Measurements from ENCODE around the gene EPHB2. TPM values are rescaled to one million over a fixed set of nuclear protein-coding genes. Genes with fewer than 3 reads are reported as not detected.
"Not testable (repeated sequence)": the region's sequence is repeated elsewhere in the genome, so short reads cannot be mapped to it uniquely, and the experiment has no call there.

EPHB2 gene
- total and polyA plus RNA-seq, 3 donors from 2014 or later = 7.7 to 9.4 (median 8.2) TPM

- H3K27me3 ChIP-seq = no peaks in the 10 kb centered on the region
- H3K36me3 ChIP-seq (ENCODE audit: low read depth, missing control alignments) = no peaks in the 10 kb centered on the region
- no peaks in the 10 kb centered on the region for H3K9me3 ChIP-seq
- peaks cover 5% of the 10 kb centered on the region for H3K4me1 ChIP-seq
- H3K27ac ChIP-seq = no peak overlapping the region
- H3K4me3 ChIP-seq = no peak overlapping the region
- intact Hi-C loops (cut with DNase I; ENCODE audit: low total_unique reads) = no loop called here
- DNase-seq = no peak
- TF ChIP-seq CTCF (IDR thresholded peaks at IDR 0.05) (no peak), POLR2A (IDR thresholded peaks at IDR 0.05) (no peak)
- 83 to 87% methylated on average over 1 of the region's 1 CpG for WGBS, 2 donors
These were observed 123.1 kb downstream of the EPHB2 start for GRCh38 chr1:22833699-22834098.

GRCh38 chr1:22834420-22834819 lies 123.8 kb downstream of the EPHB2 start:
- H3K27me3 ChIP-seq; H3K27ac ChIP-seq; H3K9me3 ChIP-seq; DNase-seq; H3K4me1 ChIP-seq; intact Hi-C loops (cut with DNase I; ENCODE audit: low total_unique reads); H3K4me3 ChIP-seq; H3K36me3 ChIP-seq (ENCODE audit: low read depth, missing control alignments): not testable (repeated sequence)
- 65 to 82% methylated on average over 2 of the region's 2 CpGs for WGBS, 2 donors

GRCh38 chr1:22835636-22836319 lies 125.1 kb downstream of the EPHB2 start:
- Histone ChIP-seq H3K9me3 (no peaks in the 10 kb centered on the region), H3K4me1 (no peaks in the 10 kb centered on the region), H3K4me3 (no peak overlapping the region), H3K27ac (no peak overlapping the region), H3K36me3 (ENCODE audit: low read depth, missing control alignments) (no peaks in the 10 kb centered on the region), H3K27me3 (no peaks in the 10 kb centered on the region)
- DNase-seq = no peak
- 85 to 91% methylated on average over 24 of the region's 24 CpGs for WGBS, 2 donors
- TF ChIP-seq CTCF (IDR thresholded peaks at IDR 0.05) (no peak), POLR2A (IDR thresholded peaks at IDR 0.05) (no peak)
- intact Hi-C loops (cut with DNase I; ENCODE audit: low total_unique reads) = no loop called here

GRCh38 chr1:22836850-22837249 lies 126.2 kb downstream of the EPHB2 start:
- DNase-seq = no peak
- intact Hi-C loops (cut with DNase I; ENCODE audit: low total_unique reads) = no loop called here
- H3K27me3 ChIP-seq = no peaks in the 10 kb centered on the region
- no peak overlapping the region for H3K27ac ChIP-seq
- no peaks in the 10 kb centered on the region for H3K4me1 ChIP-seq
- TF ChIP-seq CTCF (IDR thresholded peaks at IDR 0.05) = no peak
- TF ChIP-seq POLR2A (IDR thresholded peaks at IDR 0.05) = no peak
- no peak overlapping the region for H3K4me3 ChIP-seq
- H3K9me3 ChIP-seq = no peaks in the 10 kb centered on the region
- no peaks in the 10 kb centered on the region for H3K36me3 ChIP-seq (ENCODE audit: low read depth, missing control alignments)
- 78 to 91% methylated on average over 5 of the region's 5 CpGs for WGBS, 2 donors

DNA sequence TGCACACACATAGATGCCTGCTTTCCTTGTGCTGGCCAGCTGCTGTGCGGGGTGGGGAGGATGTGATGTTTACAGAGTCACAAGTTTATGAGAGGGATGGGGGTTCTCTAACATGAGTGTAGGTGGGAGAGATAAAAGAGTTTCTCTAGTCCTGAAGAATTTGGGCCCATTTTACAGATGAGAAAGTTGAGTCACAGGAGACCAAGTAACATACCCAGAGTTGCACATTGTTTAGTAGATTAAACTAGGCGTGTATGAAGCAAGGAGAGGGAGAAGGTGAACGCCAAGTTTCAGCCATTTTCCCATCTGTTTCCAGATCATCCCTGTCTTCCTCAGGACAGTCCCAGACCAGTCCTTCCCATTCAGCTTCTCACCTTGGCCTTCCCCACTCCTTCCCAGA lies 126.7 kb downstream of the EPHB2 start:
- TF ChIP-seq CTCF (IDR thresholded peaks at IDR 0.05) = no peak
- TF ChIP-seq POLR2A (IDR thresholded peaks at IDR 0.05) = no peak
- no peaks in the 10 kb centered on the region for H3K9me3 ChIP-seq
- WGBS, 2 donors = 93 to 95% methylated on average over 3 of the region's 3 CpGs
- no peak for DNase-seq
- no peaks in the 10 kb centered on the region for H3K27me3 ChIP-seq
- intact Hi-C loops (cut with DNase I; ENCODE audit: low total_unique reads) = no loop called here
- no peak overlapping the region for H3K4me3 ChIP-seq
- no peaks in the 10 kb centered on the region for H3K36me3 ChIP-seq (ENCODE audit: low read depth, missing control alignments)
- H3K27ac ChIP-seq = no peak overlapping the region
- H3K4me1 ChIP-seq = no peaks in the 10 kb centered on the region

Data from testis (tissue), 3 donors.